ENCODE results near the gene OR2D2.

DNA sequence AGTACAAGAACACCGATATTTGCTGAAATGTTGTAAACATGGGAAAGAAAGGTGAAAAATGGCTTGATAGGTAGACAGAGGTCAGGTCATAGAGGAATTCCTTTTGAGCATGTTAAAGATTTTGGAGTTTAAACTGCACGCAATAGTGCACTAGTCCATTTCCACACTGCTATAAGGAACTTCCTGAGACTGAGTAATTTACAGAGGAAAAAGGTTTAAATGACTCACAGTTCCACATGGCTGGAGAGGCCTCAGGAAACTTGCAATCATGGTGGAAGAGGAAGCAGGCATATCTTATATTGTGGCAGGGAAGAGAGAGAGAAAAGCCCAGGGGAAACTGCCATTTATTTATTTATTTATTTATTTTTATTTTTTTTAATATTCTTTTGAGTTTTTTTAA is 41.8 kb downstream of the OR2D2 start:
- TF ChIP-seq POLR2A (IDR thresholded peaks at IDR 0.05; ENCODE audit: insufficient read depth in 1 of 2, low read depth in 2 of 2, low read length in 2 of 2): no peak
- no peak for TF ChIP-seq ZNF530 (CRISPR knock-in tag; IDR thresholded peaks at IDR 0.05; ENCODE audit: low read depth)
- TF ChIP-seq, protein P1, sequence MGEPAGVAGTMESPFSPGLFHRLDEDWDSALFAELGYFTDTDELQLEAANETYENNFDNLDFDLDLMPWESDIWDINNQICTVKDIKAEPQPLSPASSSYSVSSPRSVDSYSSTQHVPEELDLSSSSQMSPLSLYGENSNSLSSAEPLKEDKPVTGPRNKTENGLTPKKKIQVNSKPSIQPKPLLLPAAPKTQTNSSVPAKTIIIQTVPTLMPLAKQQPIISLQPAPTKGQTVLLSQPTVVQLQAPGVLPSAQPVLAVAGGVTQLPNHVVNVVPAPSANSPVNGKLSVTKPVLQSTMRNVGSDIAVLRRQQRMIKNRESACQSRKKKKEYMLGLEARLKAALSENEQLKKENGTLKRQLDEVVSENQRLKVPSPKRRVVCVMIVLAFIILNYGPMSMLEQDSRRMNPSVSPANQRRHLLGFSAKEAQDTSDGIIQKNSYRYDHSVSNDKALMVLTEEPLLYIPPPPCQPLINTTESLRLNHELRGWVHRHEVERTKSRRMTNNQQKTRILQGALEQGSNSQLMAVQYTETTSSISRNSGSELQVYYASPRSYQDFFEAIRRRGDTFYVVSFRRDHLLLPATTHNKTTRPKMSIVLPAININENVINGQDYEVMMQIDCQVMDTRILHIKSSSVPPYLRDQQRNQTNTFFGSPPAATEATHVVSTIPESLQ (CRISPR knock-in tag; conservative IDR thresholded peaks at IDR 0.05): no peak
- no peak for TF ChIP-seq EP300 (IDR thresholded peaks at IDR 0.05; ENCODE audit: low read depth in 2 of 2, low read length in 2 of 2)
- TF ChIP-seq EP300 (CRISPR knock-in tag; IDR thresholded peaks at IDR 0.05; ENCODE audit: borderline replicate concordance): no peak
- no peak for TF ChIP-seq SP1 (IDR thresholded peaks at IDR 0.05)
- no peak for TF ChIP-seq SP1 (CRISPR knock-in tag; IDR thresholded peaks at IDR 0.05)
